Measurements from ENCODE around the gene LAGE3.

The LAGE3 gene

DNA sequence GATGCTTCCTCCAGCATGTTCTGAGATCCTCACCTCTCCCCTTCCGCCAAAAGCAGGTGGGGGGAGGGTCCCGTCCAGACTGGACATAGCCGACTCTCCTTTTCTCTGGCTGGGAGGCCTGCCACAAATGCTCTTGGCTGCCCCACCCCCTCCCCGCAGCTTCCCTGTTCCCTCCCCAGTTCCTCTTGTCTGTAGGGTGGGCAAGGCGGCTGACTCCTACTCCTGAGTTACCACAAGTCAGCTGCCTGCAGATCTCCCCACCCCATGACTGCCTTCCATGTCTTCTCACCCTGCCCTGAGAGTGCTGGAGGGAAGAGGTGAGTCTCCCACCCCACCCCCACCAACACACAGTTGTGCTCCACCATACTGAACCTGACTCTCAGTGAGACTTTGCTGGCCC lies 47.7 kb downstream of the LAGE3 start:
- no peak overlapping the region for H3K27ac ChIP-seq (ENCODE audit: low read depth, low read length, poor library complexity, severe bottlenecking)
- no peaks in the 10 kb centered on the region for H3K9me3 ChIP-seq (ENCODE audit: low read length)
- no peak overlapping the region for H3K9ac ChIP-seq (ENCODE audit: low read length)
- H3K36me3 ChIP-seq (ENCODE audit: insufficient read depth, low read length) = peaks cover 22% of the 10 kb centered on the region; the same call in 1 of the 2 replicates
- no peak overlapping the region for H3K4me3 ChIP-seq (ENCODE audit: low read depth, low read length, poor library complexity, severe bottlenecking)
- no peaks in the 10 kb centered on the region for H4K20me1 ChIP-seq (ENCODE audit: insufficient read depth, low read length)
- H3K4me1 ChIP-seq (ENCODE audit: insufficient read depth, low read length, severe bottlenecking) = peaks cover 22% of the 10 kb centered on the region
- no peak overlapping the region for H3K4me2 ChIP-seq (ENCODE audit: low read length)
- no peak for TF ChIP-seq EZH2 (IDR thresholded peaks at IDR 0.05; ENCODE audit: borderline replicate concordance, low read length)
- TF ChIP-seq, protein P1, sequence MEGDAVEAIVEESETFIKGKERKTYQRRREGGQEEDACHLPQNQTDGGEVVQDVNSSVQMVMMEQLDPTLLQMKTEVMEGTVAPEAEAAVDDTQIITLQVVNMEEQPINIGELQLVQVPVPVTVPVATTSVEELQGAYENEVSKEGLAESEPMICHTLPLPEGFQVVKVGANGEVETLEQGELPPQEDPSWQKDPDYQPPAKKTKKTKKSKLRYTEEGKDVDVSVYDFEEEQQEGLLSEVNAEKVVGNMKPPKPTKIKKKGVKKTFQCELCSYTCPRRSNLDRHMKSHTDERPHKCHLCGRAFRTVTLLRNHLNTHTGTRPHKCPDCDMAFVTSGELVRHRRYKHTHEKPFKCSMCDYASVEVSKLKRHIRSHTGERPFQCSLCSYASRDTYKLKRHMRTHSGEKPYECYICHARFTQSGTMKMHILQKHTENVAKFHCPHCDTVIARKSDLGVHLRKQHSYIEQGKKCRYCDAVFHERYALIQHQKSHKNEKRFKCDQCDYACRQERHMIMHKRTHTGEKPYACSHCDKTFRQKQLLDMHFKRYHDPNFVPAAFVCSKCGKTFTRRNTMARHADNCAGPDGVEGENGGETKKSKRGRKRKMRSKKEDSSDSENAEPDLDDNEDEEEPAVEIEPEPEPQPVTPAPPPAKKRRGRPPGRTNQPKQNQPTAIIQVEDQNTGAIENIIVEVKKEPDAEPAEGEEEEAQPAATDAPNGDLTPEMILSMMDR (IDR thresholded peaks at IDR 0.05; ENCODE audit: low read length) = no peak
- no peaks in the 10 kb centered on the region for H3F3A ChIP-seq (ENCODE audit: insufficient read depth, low read length)
- no peak overlapping the region for H2AFZ ChIP-seq (ENCODE audit: low read length)
- no peaks in the 10 kb centered on the region for H3K79me2 ChIP-seq (ENCODE audit: insufficient read depth, low read length)
- H3K27me3 ChIP-seq (ENCODE audit: insufficient read depth, low read length) = no peaks in the 10 kb centered on the region
- H3K9me2 ChIP-seq (ENCODE audit: low read depth, low read length) = no peaks in the 10 kb centered on the region

DNA sequence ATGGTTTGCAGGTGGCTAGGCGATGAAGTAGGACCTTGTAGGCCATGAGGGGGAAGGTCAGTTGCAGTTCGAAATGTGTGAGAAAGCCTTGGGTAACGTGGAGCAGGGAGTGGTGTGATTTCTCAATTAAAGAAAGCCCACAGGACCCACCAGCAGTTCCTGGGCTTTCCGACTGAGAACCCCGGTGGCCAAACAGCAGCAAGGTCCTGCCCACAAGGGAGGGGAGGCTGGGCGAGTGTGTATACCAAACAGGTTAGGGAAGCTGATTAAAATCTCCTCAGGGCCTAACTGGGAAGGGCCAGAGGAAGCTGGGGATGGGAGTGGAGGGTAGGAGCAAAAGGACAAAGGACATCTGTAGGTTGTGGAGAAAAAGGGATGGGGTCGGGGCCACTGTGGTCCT lies 48.2 kb downstream of the LAGE3 start:
- H3K9me2 ChIP-seq (ENCODE audit: low read depth, low read length) = no peaks in the 10 kb centered on the region
- peaks cover 22% of the 10 kb centered on the region; the same call in 1 of the 2 replicates for H3K36me3 ChIP-seq (ENCODE audit: insufficient read depth, low read length)
- H2AFZ ChIP-seq (ENCODE audit: low read length) = no peak overlapping the region
- no peak overlapping the region for H3K4me2 ChIP-seq (ENCODE audit: low read length)
- H3K79me2 ChIP-seq (ENCODE audit: insufficient read depth, low read length) = no peaks in the 10 kb centered on the region
- H3K4me1 ChIP-seq (ENCODE audit: insufficient read depth, low read length, severe bottlenecking) = peaks cover 18% of the 10 kb centered on the region
- no peaks in the 10 kb centered on the region for H4K20me1 ChIP-seq (ENCODE audit: insufficient read depth, low read length)
- TF ChIP-seq, protein P1 (IDR thresholded peaks at IDR 0.05; ENCODE audit: low read length) = no peak
- no peak for TF ChIP-seq EZH2 (IDR thresholded peaks at IDR 0.05; ENCODE audit: borderline replicate concordance, low read length)
- H3K9ac ChIP-seq (ENCODE audit: low read length) = no peak overlapping the region
- no peaks in the 10 kb centered on the region for H3K9me3 ChIP-seq (ENCODE audit: low read length)
- H3K27me3 ChIP-seq (ENCODE audit: insufficient read depth, low read length) = no peaks in the 10 kb centered on the region
- no peak overlapping the region for H3K4me3 ChIP-seq (ENCODE audit: low read depth, low read length, poor library complexity, severe bottlenecking)
- no peaks in the 10 kb centered on the region for H3F3A ChIP-seq (ENCODE audit: insufficient read depth, low read length)
- no peak overlapping the region for H3K27ac ChIP-seq (ENCODE audit: low read depth, low read length, poor library complexity, severe bottlenecking)

DNA sequence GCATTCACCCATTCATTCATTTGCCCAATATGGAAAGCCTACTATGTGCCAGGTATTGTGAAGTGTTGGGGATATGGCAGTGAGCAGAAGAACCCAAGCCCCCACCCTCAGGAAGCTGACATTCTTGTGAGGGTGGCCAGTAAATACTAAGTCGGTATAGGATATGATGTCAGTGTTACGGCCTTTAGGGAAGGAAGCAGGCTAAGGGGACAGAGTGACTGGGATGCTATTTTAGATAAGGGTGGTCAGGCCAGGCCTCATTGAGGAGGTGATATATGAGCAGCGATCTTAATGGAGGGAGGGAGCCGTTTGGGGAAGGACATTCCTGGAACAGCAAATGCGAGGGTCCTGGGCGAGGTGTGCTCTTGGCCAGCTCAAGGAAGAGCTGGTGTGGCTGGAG lies 48.6 kb downstream of the LAGE3 start:
- no peak overlapping the region for H3K27ac ChIP-seq (ENCODE audit: low read depth, low read length, poor library complexity, severe bottlenecking)
- no peaks in the 10 kb centered on the region for H3K79me2 ChIP-seq (ENCODE audit: insufficient read depth, low read length)
- no peak overlapping the region for H2AFZ ChIP-seq (ENCODE audit: low read length)
- peaks cover 16% of the 10 kb centered on the region for H3K4me1 ChIP-seq (ENCODE audit: insufficient read depth, low read length, severe bottlenecking)
- no peaks in the 10 kb centered on the region for H3F3A ChIP-seq (ENCODE audit: insufficient read depth, low read length)
- H3K4me2 ChIP-seq (ENCODE audit: low read length) = no peak overlapping the region
- no peaks in the 10 kb centered on the region for H3K27me3 ChIP-seq (ENCODE audit: insufficient read depth, low read length)
- peaks cover 21% of the 10 kb centered on the region; the same call in 1 of the 2 replicates for H3K36me3 ChIP-seq (ENCODE audit: insufficient read depth, low read length)
- H3K9ac ChIP-seq (ENCODE audit: low read length) = no peak overlapping the region
- H4K20me1 ChIP-seq (ENCODE audit: insufficient read depth, low read length) = no peaks in the 10 kb centered on the region
- no peak for TF ChIP-seq EZH2 (IDR thresholded peaks at IDR 0.05; ENCODE audit: borderline replicate concordance, low read length)
- TF ChIP-seq, protein P1 (IDR thresholded peaks at IDR 0.05; ENCODE audit: low read length) = no peak
- no peaks in the 10 kb centered on the region for H3K9me2 ChIP-seq (ENCODE audit: low read depth, low read length)
- no peaks in the 10 kb centered on the region for H3K9me3 ChIP-seq (ENCODE audit: low read length)
- no peak overlapping the region for H3K4me3 ChIP-seq (ENCODE audit: low read depth, low read length, poor library complexity, severe bottlenecking)
